Ishikawa (cell line): ENCODE measurements around the gene BSG.

Experiments used
- CEBPB ChIP-seq: IDR thresholded peaks from 2 replicates; pipeline ENCODE4 v1.6.1; 2012
- EGR1 ChIP-seq: IDR thresholded peaks from 2 replicates; pipeline ENCODE4 v1.6.1; 2012
- EP300 ChIP-seq: IDR thresholded peaks from 2 replicates; pipeline ENCODE4 v1.6.1; 2012; ENCODE audit warnings: borderline replicate concordance
- MAX ChIP-seq: IDR thresholded peaks from 2 replicates; pipeline ENCODE4 v1.6.1; 2012
- RAD21 ChIP-seq: IDR thresholded peaks from 2 replicates; pipeline ENCODE4 v1.6.1; 2012; ENCODE audit warnings: low read depth
- TEAD4 ChIP-seq: IDR thresholded peaks from 2 replicates; pipeline ENCODE4 v1.6.1; 2012
- YY1 ChIP-seq: IDR thresholded peaks from 2 replicates; pipeline ENCODE4 v1.6.1; 2012; ENCODE audit warnings: low read depth
- ZBTB7A ChIP-seq: IDR thresholded peaks from 2 replicates; pipeline ENCODE4 v1.6.1; 2012; ENCODE audit warnings: low read depth
- TF ChIP-seq, protein P1 (sequence below): IDR thresholded peaks from 2 replicates; pipeline ENCODE4 v1.6.1; 2012; ENCODE audit warnings: low read depth, mild to moderate bottlenecking

DNA sequence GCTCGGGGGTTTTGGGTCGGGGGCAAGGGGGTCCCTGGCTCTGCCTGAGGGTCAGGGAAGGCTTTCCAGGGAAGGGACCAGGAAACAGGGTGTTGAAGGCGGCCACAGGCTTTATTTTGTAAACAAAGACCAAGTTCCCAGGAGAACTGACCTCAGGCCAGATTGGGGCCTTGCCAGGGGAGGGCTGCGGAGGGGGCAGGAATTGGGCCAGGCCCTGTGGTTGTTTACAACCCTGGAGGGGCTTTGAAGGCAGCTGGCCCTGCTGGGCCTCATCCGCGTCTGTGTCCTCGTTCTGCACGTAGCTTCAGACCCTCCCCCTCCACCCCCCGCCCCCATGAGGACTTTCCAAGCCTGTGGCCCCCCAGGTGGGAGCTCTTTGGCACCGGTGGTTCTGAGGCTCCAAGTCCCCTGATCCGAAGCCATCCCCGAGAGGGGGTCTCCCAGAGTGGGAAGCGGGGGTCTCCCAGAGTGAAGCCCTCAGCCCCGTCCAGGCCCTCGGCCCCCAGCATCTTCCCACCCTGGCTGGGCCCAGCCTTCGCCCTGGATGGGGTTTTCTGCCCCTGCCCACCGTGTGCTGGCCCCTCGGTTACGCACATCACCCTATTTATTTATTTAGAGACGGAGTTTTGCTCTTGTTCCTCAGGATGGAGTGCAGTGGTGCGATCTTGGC is 13.5 kb upstream of the BSG start:
- TF ChIP-seq EP300: no peak
- TF ChIP-seq TEAD4: no peak
- no peak for TF ChIP-seq CEBPB
- TF ChIP-seq YY1: no peak
- no peak for TF ChIP-seq RAD21
- TF ChIP-seq, protein P1, sequence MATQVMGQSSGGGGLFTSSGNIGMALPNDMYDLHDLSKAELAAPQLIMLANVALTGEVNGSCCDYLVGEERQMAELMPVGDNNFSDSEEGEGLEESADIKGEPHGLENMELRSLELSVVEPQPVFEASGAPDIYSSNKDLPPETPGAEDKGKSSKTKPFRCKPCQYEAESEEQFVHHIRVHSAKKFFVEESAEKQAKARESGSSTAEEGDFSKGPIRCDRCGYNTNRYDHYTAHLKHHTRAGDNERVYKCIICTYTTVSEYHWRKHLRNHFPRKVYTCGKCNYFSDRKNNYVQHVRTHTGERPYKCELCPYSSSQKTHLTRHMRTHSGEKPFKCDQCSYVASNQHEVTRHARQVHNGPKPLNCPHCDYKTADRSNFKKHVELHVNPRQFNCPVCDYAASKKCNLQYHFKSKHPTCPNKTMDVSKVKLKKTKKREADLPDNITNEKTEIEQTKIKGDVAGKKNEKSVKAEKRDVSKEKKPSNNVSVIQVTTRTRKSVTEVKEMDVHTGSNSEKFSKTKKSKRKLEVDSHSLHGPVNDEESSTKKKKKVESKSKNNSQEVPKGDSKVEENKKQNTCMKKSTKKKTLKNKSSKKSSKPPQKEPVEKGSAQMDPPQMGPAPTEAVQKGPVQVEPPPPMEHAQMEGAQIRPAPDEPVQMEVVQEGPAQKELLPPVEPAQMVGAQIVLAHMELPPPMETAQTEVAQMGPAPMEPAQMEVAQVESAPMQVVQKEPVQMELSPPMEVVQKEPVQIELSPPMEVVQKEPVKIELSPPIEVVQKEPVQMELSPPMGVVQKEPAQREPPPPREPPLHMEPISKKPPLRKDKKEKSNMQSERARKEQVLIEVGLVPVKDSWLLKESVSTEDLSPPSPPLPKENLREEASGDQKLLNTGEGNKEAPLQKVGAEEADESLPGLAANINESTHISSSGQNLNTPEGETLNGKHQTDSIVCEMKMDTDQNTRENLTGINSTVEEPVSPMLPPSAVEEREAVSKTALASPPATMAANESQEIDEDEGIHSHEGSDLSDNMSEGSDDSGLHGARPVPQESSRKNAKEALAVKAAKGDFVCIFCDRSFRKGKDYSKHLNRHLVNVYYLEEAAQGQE: no peak
- no peak for TF ChIP-seq MAX
- TF ChIP-seq EGR1: no peak
- TF ChIP-seq ZBTB7A: no peak
